Occipital lobe (tissue), 3 donors: ENCODE data around the gene EEF1AKMT2. TPM values are rescaled to one million over a fixed set of nuclear protein-coding genes. Genes with fewer than 3 reads are reported as not detected.

Experiments
- DNase-seq: peaks from one replicate; lab custom pipeline; 2025; lab: John Stamatoyannopoulos, UW
- small RNA-seq: library from RNA; depleted of rRNA; stranded (forward); fragments of <200 nt; gene quantifications from one replicate; pipeline ENCODE3, GENCODE V24; 2014
- total RNA-seq: library from RNA; depleted of rRNA; stranded (reverse); fragments of >200 nt; gene quantifications from one replicate; pipeline ENCODE4 v1.2.3, GENCODE V29; 2014

The EEF1AKMT2 gene
- total RNA-seq, 1 donor from 2014 or later = 53.8 TPM

DNA sequence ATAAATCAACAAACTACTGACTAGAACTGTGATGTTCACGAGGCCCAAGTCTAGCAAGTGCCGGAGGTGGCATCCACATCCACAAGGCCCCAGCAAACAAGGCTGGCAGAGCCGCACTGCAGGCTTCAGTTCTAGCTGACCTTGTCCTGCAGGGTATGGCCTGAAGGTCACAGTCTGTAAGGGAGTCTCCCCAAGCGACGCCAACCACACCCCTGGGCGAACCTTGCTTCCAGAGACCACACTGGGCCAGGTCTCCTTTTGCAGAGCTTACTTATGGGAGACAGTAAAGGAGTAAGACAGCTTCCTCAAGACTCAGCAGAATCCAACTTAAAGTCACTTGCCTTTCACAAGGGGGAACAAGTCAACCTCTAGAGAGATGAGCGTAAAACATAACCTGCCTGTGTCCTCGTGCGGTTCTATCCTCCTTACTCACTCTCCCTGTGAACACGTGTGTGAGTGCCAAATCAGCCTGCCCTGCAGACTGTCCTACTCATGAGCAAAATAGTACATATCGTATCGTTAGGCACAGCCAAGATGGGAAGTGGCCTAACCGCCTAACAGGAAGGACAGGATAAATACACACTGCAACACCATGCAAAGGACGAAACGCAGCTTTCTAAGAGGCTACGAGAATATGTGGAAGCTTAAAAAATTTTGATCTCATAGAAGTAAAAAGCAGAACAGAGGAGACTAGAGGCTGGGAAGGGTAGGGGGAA, 70.2 kb downstream of the EEF1AKMT2 start:
- DNase-seq = peak; percentile 58

DNA sequence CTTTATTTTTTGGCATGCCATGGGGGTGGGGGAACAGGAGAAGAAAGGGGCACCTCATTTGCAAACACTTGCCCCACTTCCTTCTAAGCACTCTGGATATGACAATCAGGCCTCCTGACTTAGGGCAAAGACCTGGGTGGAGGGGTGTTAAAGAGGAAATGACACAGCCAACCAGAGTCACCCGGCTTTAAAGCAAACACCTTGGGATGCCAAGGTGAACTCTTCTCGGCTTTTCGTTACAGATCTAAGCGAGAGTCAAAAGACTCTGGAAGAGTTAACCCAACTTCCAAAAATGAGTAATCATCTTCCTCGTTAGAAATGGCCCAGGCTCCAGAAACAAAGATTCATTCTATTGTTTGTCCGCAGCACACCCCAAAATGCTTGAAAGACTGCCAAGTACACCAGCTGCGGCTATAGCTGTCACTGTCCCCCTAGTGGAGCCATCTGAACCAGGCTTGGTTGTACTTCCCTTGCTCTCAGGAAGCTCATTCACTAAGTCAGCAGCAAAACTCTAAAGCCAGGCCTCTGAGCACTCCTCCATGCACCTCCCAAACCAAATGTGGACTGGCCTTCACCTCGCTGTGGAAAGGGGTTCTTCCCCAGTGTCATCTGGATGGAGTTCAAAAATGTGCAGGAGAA, 72.4 kb downstream of the EEF1AKMT2 start:
- DNase-seq = peak; percentile 62

DNA sequence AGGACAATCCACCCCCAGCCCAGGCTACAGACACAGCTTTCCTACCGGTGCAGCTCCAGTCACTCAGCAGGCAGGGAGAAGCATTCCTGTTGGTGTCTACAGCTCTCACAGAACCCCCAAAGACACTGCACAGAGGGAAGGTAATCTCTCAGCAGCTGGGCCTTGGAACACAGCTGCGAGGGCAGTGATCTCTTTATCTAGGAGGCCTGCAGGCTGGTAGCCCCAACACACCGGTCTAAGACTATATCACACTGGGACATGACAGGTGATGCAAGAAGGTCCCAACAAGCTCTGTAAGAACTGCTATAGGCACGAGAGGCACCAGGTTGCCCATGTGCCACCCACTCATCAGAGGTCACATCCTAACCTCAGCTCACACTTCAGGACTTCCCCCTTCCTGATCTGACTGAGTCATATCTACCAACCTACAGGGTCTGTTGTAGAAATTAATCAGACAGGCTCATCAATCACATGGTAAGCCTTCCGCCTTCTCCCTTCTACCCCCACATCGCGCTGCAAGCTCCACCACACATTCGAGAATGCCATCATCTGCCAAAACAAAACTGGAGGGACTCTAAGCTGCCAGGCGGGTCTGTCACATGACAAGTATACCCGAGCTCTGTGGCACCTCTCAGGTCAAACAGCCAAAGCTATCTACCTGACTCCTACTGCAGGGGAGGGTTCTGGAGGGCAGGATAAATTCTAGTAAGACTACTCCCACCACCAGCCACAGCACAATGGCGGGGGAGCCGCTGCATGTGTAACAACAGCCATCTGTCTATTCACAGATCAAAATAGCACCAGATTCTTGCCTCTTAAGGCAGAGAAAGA, 73.6 kb downstream of the EEF1AKMT2 start:
- peak; percentile 60 for DNase-seq

DNA sequence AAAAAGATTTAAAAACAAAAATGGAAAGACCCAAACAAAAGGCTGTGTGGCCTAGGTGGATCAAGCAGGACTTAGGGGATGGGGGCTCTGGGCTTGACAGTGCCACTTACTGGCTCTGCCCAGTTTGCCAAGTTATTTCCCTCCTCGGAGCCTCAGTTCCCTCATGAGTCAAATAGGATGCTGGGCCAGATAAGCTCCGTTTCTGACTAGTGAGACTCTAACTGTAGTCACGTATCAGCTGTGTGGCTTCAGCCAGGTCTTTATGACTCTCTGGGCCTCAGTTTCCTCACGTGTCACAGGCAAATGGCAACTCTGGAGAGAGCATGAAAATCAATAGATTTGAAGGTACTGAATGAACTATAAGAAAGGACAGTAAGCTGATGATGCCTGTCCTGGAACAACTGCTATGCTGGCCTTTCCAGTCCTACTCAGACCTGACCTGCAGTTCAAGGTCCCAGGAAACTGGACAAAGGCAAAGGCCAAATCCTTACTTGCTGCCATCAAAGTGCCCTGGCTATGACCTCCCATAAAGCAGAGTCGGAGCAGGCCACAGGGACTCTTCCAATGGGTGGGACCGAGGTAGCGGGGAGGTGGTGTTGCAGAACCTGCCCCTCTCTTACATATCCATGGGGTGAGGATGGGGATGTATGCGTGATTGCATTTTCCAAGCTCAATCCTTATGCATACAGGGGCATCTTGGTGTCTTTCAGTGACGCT, 74.5 kb downstream of the EEF1AKMT2 start:
- DNase-seq = no peak

DNA sequence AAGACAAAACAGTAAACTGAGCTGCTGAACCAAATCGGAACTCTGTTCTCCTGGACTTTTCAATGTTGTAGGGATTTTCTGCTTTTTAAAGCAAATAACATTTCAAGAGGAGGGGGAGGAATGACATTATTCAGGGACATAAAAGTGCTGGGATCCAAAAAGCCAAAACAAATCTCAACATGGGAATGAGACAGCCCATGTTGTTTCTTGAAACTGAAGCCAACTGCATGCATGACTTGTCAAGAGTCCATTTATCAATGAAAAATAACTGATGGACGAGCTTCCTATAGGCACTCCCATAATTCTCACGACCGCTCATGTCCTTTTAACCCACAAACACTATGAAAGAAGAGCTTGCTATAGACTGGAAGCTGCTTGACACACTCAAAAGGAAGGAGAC, 75.3 kb downstream of the EEF1AKMT2 start:
- no peak for DNase-seq

DNA sequence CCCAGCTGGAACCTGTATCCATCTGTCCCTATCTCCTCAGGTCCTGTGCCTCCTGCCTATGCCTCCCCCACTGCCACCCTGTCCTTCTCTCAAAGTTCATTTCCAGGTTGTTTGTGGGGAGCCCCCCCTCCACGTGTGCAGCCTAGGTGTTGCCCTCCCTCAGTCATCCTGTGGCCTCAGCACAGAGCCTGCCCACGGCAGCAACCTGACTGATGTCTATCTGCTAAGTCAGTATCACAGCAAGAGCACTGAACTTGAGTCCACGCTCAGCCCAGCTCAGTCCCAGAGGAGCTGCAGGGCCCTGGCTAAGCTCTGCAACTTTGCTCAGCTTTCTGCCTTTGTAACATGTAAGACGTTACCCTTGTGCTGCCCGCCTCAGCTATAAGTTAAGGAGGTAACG, 76.2 kb downstream of the EEF1AKMT2 start:
- DNase-seq = no peak

DNA sequence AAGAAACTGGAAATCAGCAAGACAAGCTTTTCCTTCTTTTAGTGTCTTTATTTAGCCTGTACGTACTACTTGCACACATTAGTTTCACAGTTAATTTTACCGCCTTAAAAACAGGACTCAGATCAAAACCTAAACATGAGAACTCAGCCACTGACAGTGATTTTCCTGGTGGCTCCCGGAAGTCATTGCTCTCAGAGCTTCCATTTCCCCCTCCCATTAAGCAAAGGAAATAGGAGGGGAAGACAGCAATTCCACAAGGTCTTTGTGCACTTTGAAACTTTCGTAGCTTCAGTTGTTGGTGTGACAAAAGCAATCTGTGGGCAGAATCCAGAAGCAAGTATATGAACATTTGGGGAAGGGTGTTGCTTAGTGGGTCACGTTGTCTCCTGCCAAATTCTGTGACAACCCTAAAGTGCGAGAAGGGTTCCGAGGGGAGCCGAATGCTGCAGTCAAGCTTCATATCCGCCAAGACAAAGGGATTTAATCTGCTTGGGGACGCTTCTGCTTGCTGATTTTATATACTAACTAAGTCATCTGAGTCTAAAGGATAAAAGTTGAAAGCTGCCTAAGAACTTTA, 77.9 kb downstream of the EEF1AKMT2 start:
- no peak for DNase-seq

DNA sequence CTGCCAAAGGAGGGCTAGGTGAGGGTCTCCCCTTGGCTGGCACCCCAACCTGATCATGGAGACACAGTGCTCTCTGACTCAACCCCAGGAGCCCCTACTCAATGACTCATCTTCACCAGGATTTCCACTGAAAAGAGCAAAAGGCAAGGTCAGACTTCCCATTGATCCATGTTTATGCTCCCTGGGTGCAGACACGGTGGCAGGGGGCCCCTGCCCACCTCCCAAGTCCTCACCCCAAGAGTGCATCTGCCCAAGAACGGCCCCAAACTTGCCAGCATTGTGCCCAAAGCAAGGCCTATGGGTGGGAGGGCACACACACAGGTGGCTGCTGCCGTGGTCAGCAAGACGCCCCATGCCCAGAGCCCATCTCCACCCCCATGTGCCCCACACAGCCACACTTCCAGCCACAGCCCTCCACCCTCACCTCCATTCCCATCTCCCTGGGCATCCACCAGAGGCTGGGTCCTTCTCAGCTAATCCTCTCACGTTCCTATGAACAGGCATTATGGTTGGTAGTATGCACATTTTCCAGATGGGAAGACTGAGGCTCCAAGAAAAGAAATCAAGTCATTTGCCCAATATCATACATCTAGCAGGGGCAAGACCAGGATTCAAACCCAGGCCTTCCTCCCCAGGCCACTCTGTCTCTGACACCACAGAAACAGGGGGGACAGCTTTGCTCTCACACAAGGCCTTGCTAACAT, 78.8 kb downstream of the EEF1AKMT2 start:
- no peak for DNase-seq

DNA sequence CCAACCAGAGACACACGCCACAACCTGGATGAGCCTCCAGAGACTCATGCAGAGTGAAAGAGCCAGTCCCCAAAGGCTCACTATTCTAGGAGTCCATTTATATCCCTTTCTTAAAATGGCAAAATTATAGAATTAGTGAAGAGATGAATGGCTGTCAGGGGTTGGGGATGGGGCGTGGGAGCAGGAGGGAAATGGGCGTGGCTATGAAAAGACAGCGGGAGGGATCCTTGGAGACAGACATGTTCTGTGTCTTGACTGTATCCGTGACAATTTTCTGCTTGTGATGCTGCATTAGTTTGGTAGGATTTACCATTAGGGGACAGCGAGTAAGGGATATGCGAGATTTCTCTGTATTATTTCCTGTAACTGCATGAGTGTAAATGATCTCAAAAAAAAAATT, 80.5 kb downstream of the EEF1AKMT2 start:
- DNase-seq = no peak

DNA sequence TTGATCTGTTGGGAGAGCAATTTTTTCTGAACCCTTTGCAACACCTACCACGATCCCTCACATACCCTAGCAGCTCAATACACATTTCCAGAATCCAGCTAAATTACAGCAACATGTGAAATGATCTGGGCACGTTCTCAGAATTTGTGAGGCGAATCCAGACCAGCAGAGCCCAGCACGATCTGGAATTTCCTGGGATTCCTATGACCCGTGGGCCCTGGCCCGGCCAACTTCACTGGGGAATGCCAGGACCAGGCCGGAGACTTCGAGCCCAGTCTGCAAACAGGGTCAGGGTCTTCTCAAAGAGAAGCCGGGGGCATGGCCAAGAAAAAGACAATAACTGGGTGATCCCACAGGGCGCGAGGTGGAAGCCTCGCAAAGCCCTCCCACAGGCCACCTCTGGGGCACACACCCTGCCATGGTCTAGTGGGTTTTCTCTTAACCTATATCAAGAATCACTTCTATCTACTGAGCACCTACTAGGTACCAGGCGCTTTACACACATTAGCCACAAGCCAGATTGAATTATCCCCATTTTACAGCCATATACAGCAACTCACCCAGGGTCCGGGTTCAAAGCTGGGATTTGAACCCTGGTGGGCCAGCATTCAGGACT, 81.3 kb downstream of the EEF1AKMT2 start:
- DNase-seq = no peak

DNA sequence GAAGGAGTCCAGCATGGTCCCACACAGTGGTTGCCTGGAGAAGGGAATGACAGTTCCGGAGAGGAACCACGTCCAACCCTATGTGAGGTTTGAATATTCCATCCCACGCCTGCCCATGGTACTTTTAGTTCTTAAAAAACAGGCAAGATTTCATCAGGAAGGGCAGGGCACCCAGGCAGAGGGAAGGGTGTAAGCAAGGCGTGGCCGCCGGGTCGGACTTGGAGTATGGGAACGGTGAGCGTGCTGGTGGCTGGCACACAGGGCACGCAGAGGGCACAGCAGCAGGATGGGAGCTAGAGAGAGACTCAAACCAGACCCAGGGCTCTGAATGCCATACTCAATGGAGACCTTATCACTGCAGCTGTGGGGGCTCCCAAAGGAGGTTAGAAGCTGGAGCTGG, 81.8 kb downstream of the EEF1AKMT2 start:
- peak; percentile 37 for DNase-seq

DNA sequence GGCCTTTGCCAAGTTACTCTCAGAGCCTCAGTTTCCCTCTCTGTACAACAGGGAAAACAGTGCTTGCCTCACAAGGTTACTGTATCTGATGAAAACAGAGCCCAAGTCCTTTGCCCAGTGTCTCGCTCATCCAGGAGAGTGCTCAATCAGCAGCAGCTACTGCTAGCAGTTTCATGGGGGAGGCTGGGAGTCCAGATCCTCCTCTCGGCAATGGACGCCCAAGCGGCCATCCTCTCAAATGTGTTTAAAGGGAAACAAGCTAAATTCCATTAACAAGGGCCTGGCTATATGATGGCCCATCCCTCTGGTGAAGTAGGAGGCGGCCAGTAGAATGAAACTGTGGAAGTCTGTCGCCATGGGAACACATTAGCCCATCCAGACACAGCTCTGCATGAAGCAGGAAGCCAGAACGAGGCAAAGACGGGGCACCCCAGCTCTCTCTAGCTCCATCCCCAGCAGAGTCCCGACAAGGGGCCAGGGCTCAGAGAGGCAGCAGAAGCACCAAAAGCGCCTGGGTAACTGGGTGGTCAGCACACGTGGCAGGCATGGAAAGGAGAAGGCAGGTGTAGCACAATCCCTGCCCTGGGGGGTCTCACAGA, 82.7 kb downstream of the EEF1AKMT2 start:
- DNase-seq = peak; percentile 24

DNA sequence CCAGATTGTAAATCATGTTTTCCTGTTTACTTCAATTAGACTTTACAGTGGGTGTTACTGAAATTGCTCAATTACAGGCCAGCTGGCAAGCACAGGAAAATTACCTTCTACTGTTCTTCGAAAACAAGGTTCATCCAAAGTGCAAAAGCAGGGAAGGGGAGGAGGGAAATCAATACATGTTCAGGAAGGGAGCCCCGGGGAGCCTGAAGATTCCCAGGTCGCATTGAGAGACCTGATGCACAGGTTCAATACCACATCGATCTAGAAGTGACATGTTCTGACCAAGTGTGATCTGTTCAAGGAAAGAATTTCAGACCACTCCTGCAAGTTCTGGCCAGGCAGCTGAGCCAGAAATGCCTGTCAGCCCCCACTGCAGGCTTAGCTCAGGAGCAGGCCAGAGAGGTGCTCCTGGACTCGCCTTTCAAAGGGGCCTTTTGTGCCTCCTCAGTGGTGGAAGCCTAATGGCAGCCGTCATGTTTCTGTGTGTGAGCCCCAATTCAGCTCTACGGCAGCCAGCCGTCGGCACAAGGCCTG, 83.4 kb downstream of the EEF1AKMT2 start:
- DNase-seq = no peak

Small RNA genes within 50 kb of the gene (small RNA-seq; reads per million reads assigned to genes)
- gene RF00019 = not detected

Other genes starting within 250 kb of the EEF1AKMT2 start
- 35.1 TPM for gene FAM53B, start 47.5 kb downstream of the EEF1AKMT2 start, total RNA-seq
- 18.9 TPM for gene ABRAXAS2, start 9.9 kb upstream of the EEF1AKMT2 start, total RNA-seq
- 78.6 TPM for gene ZRANB1, start 150.2 kb upstream of the EEF1AKMT2 start, total RNA-seq